HG02852 (cell line): Measurements from ENCODE around the gene PTGDR.

ENCODE experiments used
- ATAC-seq: cut with Tn5 transposase; IDR thresholded peaks from one replicate; pipeline ENCODE4 v1.9.1; 2021; ENCODE audit warnings: mild to moderate bottlenecking, moderate library complexity; ENCODE audit not compliant: unreplicated experiment

Gene PTGDR

GRCh38 chr14:52307376-52307775 is 39.9 kb downstream of the PTGDR start:
- ATAC-seq, result no peak

- no peak for ATAC-seq
These were observed 40.4 kb downstream of the PTGDR start for GRCh38 chr14:52307905-52308304.

- no peak for ATAC-seq
These were observed 43.0 kb downstream of the PTGDR start for GRCh38 chr14:52310541-52310940.

GRCh38 chr14:52312931-52313355 is 45.4 kb downstream of the PTGDR start:
- ATAC-seq, result no peak

- no peak for ATAC-seq
These were observed 46.0 kb downstream of the PTGDR start for GRCh38 chr14:52313462-52313861.

GRCh38 chr14:52313903-52314594 is 46.6 kb downstream of the PTGDR start, which contains the start of gene PTGER2:
TSS of gene PTGER2 (plus strand) at chr14:52314312. CDS start at chr14:52314549, 237 bp downstream.
- ATAC-seq, result peak; percentile 36

- ATAC-seq, result peak; percentile 29
These were observed 47.3 kb downstream of the PTGDR start for GRCh38 chr14:52314595-52315354.

- ATAC-seq, result no peak
These were observed 47.8 kb downstream of the PTGDR start for GRCh38 chr14:52315355-52315718.

- ATAC-seq, result no peak
These were observed 50.6 kb downstream of the PTGDR start for GRCh38 chr14:52318062-52318461.

- ATAC-seq, result no peak
These were observed 51.5 kb downstream of the PTGDR start for GRCh38 chr14:52318826-52319645.

GRCh38 chr14:52319919-52320318 is 52.4 kb downstream of the PTGDR start:
- ATAC-seq, result no peak

- ATAC-seq, result peak; percentile 93
These were observed 57.6 kb downstream of the PTGDR start for GRCh38 chr14:52325126-52325525.

- no peak for ATAC-seq
These were observed 58.1 kb downstream of the PTGDR start for GRCh38 chr14:52325630-52326029.
